A549 (cell line): Measurements from ENCODE around the gene ZNF121. TPM values are rescaled to one million over a fixed set of nuclear protein-coding genes. Genes with fewer than 3 reads are reported as not detected.
"Not testable (repeated sequence)": the region's sequence is repeated elsewhere in the genome, so short reads cannot be mapped to it uniquely, and the experiment has no call there.

Source experiments
- ATAC-seq, 2 experiments: fragments of 200-7000 bp in 1 of 2; fragments of >200 bp in 1 of 2; cut with Nextera tagmentation in 1 of 2; cut with Tn5 transposase in 1 of 2; 3 replicates each; pipeline versions ENCODE4 v1.8.0 to v1.9.1; 2018 to 2020; ENCODE audit warnings: mild to moderate bottlenecking in 1 of 2, moderate library complexity in 1 of 2
- CTCF ChIA-PET: fragments of 300-600 bp; sonication (Branson Sonifier 250); formaldehyde crosslinking; extraction: SDS; loops from one replicate; lab custom pipeline; 2021; ENCODE audit warnings: antibody characterized with exemption, inconsistent platforms; lab: Yijun Ruan, JAX
- POLR2A ChIA-PET: fragments of 350-600 bp; formaldehyde crosslinking; extraction: SDS; loops from one replicate; lab custom pipeline; 2021; ENCODE audit warnings: antibody characterized with exemption, inconsistent platforms; lab: Yijun Ruan, JAX
- DNase-seq, 2 experiments: peaks; one replicate each; pipeline versions ENCODE4 v3.0.0 to v3.0.0-alpha.2; 2011 to 2016; ENCODE audit warnings: low read depth in 1 of 2, low spot score in 1 of 2
- FAIRE-seq: peaks from 2 replicates; lab custom pipeline; 2011; peaks lifted over from hg19 to GRCh38; lab: Jason Lieb, UNC
- H3K27ac ChIP-seq, 2 experiments: fragments of >200 bp; sonication (Bioruptor Twin); formaldehyde crosslinking; 3 replicates each; pipeline ENCODE4 v1.5.1; 2016 to 2017
- H3K4me1 ChIP-seq: fragments of >200 bp; sonication (Bioruptor Twin); formaldehyde crosslinking; 3 replicates; pipeline ENCODE4 v1.6.1; 2016
- H3K4me2 ChIP-seq: fragments of >200 bp; sonication (Bioruptor Twin); formaldehyde crosslinking; 3 replicates; pipeline ENCODE4 v1.6.1; 2016
- H3K4me3 ChIP-seq: fragments of >200 bp; sonication (Bioruptor Twin); formaldehyde crosslinking; 3 replicates; pipeline ENCODE4 v1.5.1; 2016
- H3K9me3 ChIP-seq: fragments of >200 bp; sonication (Bioruptor Twin); formaldehyde crosslinking; 3 replicates; pipeline ENCODE4 v1.6.1; 2016
- CHD2 ChIP-seq: fragments of 150-350 bp; IDR thresholded peaks from 2 replicates; pipeline ENCODE4 v1.6.1; 2014; ENCODE audit warnings: low read length; ENCODE audit not compliant: partially characterized antibody
- EHF ChIP-seq: fragments of 250-450 bp; sonication (Bioruptor Pico); IDR thresholded peaks from 2 replicates; pipeline ENCODE4 v1.5.0; 2020; ENCODE audit warnings: mild to moderate bottlenecking
- EP300 ChIP-seq, 2 experiments: fragments of >200 bp; sonication (Bioruptor Twin); formaldehyde crosslinking; IDR thresholded peaks; 2 replicates in 1 of 2; 3 replicates in 1 of 2; pipeline ENCODE4 v1.6.1; 2016 to 2017
- FOSB ChIP-seq: fragments of 250-450 bp; sonication (Bioruptor Pico); IDR thresholded peaks from 2 replicates; pipeline ENCODE4 v1.5.0; 2020; ENCODE audit warnings: mild to moderate bottlenecking, moderate library complexity
- FOSL2 ChIP-seq, 2 experiments: fragments of 450-650 bp in 1 of 2; fragments of >200 bp in 1 of 2; sonication (Bioruptor Twin) in 1 of 2; formaldehyde crosslinking; IDR thresholded peaks; 2 replicates each; pipeline versions ENCODE4 v1.5.0 to v1.6.1; 2016 to 2020; ENCODE audit warnings: mild to moderate bottlenecking in 1 of 2, moderate library complexity in 1 of 2
- FOXS1 ChIP-seq: fragments of 250-450 bp; sonication (Bioruptor Pico); IDR thresholded peaks from 2 replicates; pipeline ENCODE4 v1.5.0; 2020; ENCODE audit warnings: mild to moderate bottlenecking, moderate library complexity
- HDAC2 ChIP-seq: fragments of 200-600 bp; sonication (generic); IDR thresholded peaks from 2 replicates; pipeline ENCODE4 v1.6.1; 2016
- HOXA7 ChIP-seq: fragments of 250-450 bp; sonication (Bioruptor Pico); IDR thresholded peaks from 2 replicates; pipeline ENCODE4 v1.5.0; 2020; ENCODE audit warnings: mild to moderate bottlenecking, moderate library complexity
- HOXB13 ChIP-seq: fragments of 250-450 bp; sonication (Bioruptor Pico); IDR thresholded peaks from 2 replicates; pipeline ENCODE4 v1.5.0; 2020; ENCODE audit warnings: low read depth, mild to moderate bottlenecking, moderate library complexity
- HOXB5 ChIP-seq: fragments of 250-450 bp; sonication (Bioruptor Pico); IDR thresholded peaks from 2 replicates; pipeline ENCODE4 v1.5.0; 2020; ENCODE audit warnings: mild to moderate bottlenecking, moderate library complexity
- JUN ChIP-seq, 2 experiments: fragments of >200 bp; sonication (Bioruptor Twin); formaldehyde crosslinking; IDR thresholded peaks; 2 replicates in 1 of 2; 3 replicates in 1 of 2; pipeline ENCODE4 v1.6.1; 2016 to 2017
- JUNB ChIP-seq: fragments of >200 bp; sonication (Bioruptor Twin); formaldehyde crosslinking; IDR thresholded peaks from 2 replicates; pipeline ENCODE4 v1.6.1; 2016
- MAX ChIP-seq: IDR thresholded peaks from 2 replicates; pipeline ENCODE4 v1.6.1; 2012
- MYC ChIP-seq: IDR thresholded peaks from 2 replicates; pipeline ENCODE4 v1.6.1; 2012; ENCODE audit warnings: mild to moderate bottlenecking, inconsistent platforms, low read length, improper control_type of control experiment, borderline replicate concordance
- NR3C1 ChIP-seq: fragments of >200 bp; sonication (Bioruptor Twin); formaldehyde crosslinking; IDR thresholded peaks from 3 replicates; pipeline ENCODE4 v1.6.1; 2017
- RCOR1 ChIP-seq: fragments of 150-350 bp; IDR thresholded peaks from 2 replicates; pipeline ENCODE4 v1.6.1; 2014; ENCODE audit warnings: antibody characterized with exemption, low read length, low read depth
- SREBF2 ChIP-seq: fragments of 450-650 bp; IDR thresholded peaks from 2 replicates; pipeline ENCODE4 v1.6.1; 2014; ENCODE audit warnings: mild to moderate bottlenecking, moderate library complexity
- TFCP2L1 ChIP-seq: fragments of 250-450 bp; sonication (Bioruptor Pico); IDR thresholded peaks from 2 replicates; pipeline ENCODE4 v1.5.0; 2021; ENCODE audit warnings: mild to moderate bottlenecking
- ZNF302 ChIP-seq: fragments of 250-450 bp; sonication (Bioruptor Pico); IDR thresholded peaks from 2 replicates; pipeline ENCODE4 v1.9.0; 2021; ENCODE audit warnings: inconsistent platforms, mild to moderate bottlenecking, moderate library complexity
- WGBS: methylation state at CpG from one replicate; pipeline ENCODE4 v1.1.6; 2017; ENCODE audit errors: missing lambda C conversion rate; 5-methylcytosine and 5-hydroxymethylcytosine counted together
- polyA plus RNA-seq, 4 experiments: library from polyadenylated mRNA; depleted of rRNA in 3 of 4; stranded (reverse); fragments of >200 nt; fragmentation: RNase III in 1 of 4; extraction: RNeasy Plus Mini Kit Qiagen cat#74134 plus additional on column Dnase treatment in 1 of 4; gene quantifications; 2 replicates in 3 of 4; 3 replicates in 1 of 4; pipeline ENCODE4 v1.2.3, GENCODE V29; 2011 to 2017
- TF ChIP-seq, protein P1 (sequence below): fragments of 150-350 bp; IDR thresholded peaks from 2 replicates; pipeline ENCODE4 v1.6.1; 2014; ENCODE audit warnings: low read depth, mild to moderate bottlenecking, low read length
- TF ChIP-seq, protein P2 (sequence below): fragments of >200 bp; sonication (Bioruptor Twin); formaldehyde crosslinking; IDR thresholded peaks from 2 replicates; pipeline ENCODE4 v1.6.1; 2016

The ZNF121 gene
- polyA plus RNA-seq, 2 of the 4 experiments (the other 2 are of a cell fraction), result 5.1 to 8.5 TPM

DNA sequence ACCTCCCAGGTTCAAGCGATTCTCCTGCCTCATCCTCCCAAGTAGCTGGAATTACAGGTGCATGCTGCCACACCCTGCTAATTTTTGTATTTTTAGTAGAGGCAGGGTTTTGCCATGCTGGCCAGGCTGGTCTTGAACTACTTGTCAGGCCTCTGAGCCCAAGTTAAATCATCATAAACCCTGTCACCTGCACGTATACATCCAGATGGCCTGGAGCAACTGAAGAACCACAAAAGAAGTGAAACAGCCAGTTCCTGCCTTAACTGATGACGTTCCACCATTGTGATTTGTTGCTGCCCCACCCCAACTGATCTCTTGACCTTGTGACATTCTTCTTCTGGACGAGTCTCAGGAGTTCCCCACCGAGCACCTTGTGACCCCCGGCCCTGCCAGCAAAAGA is 45.1 kb downstream of the ZNF121 start:
- DNase-seq, ATAC-seq, POLR2A ChIA-PET, H3K4me1 ChIP-seq, H3K4me3 ChIP-seq, FAIRE-seq, H3K4me2 ChIP-seq, H3K27ac ChIP-seq, CTCF ChIA-PET: not testable (repeated sequence)
- WGBS, result 52% methylated on average over 6 of the region's 6 CpGs
- peaks cover 27% of the 10 kb centered on the region for H3K9me3 ChIP-seq

GRCh38 chr19:9538183-9539058 is 45.9 kb downstream of the ZNF121 start, which contains the start of gene ZNF426:
Gene ZNF426, minus strand, starts transcription at chr19:9538645. Its CDS starts 2,413 bp downstream, at chr19:9536232.
- H3K4me2 ChIP-seq, result peak within 1 kb of the TSS; percentile 51; the same call in 2 of the 3 replicates
- H3K27ac ChIP-seq, result peak within 1 kb of the TSS; percentile 60 to 76
- H3K4me1 ChIP-seq, result no peaks in the 10 kb centered on the region
- ChIA-PET CTCF (no interaction called here), POLR2A (no interaction called here)
- ATAC-seq (peak; percentile 84 to 85), DNase-seq (peak; percentile 20 to 82), FAIRE-seq (no peak)
- 18% methylated on average over 41 of the region's 49 CpGs for WGBS
- H3K4me3 ChIP-seq, result peak within 1 kb of the TSS; percentile 51
- peaks cover 29% of the 10 kb centered on the region for H3K9me3 ChIP-seq
- TF ChIP-seq HOXA7 (CRISPR knock-in tag), result no peak
- peak; percentile 40; the same call in 1 of the 2 replicates for TF ChIP-seq MAX
- no peak for TF ChIP-seq HDAC2
- no peak for TF ChIP-seq FOXS1 (CRISPR knock-in tag)
- no peak for TF ChIP-seq ZNF302 (CRISPR knock-in tag)
- no peak for TF ChIP-seq HOXB13 (CRISPR knock-in tag)

GRCh38 chr19:9535934-9536333 is 48.4 kb downstream of the ZNF121 start:
- no peak for ATAC-seq
- WGBS, result 75% methylated on average over 4 of the region's 4 CpGs
- TF ChIP-seq FOSB (CRISPR knock-in tag) (no peak), EHF (CRISPR knock-in tag) (no peak), JUN (IDR thresholded peaks at IDR 0.05) (no peak), EP300 (IDR thresholded peaks at IDR 0.05) (no peak), MYC (no peak), HOXB5 (no peak), FOSL2 (IDR thresholded peaks at IDR 0.05) (no peak), FOSL2 (CRISPR knock-in tag; IDR thresholded peaks at IDR 0.05) (no peak), JUNB (no peak), CHD2 (no peak), NR3C1 (no peak), RCOR1 (no peak), TFCP2L1 (no peak), SREBF2 (no peak)
- TF ChIP-seq, protein P1, sequence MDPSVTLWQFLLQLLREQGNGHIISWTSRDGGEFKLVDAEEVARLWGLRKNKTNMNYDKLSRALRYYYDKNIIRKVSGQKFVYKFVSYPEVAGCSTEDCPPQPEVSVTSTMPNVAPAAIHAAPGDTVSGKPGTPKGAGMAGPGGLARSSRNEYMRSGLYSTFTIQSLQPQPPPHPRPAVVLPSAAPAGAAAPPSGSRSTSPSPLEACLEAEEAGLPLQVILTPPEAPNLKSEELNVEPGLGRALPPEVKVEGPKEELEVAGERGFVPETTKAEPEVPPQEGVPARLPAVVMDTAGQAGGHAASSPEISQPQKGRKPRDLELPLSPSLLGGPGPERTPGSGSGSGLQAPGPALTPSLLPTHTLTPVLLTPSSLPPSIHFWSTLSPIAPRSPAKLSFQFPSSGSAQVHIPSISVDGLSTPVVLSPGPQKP, result no peak
- TF ChIP-seq, protein P2, sequence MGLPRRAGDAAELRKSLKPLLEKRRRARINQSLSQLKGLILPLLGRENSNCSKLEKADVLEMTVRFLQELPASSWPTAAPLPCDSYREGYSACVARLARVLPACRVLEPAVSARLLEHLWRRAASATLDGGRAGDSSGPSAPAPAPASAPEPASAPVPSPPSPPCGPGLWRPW, result no peak
- CTCF ChIA-PET, result interaction anchor here (0.6 kb wide), 1 partner anchor 605 kb away, joined by 3 read pairs; no protein-coding TSS in a partner anchor
- POLR2A ChIA-PET, result no interaction called here
- no peaks in the 10 kb centered on the region for H3K4me1 ChIP-seq
- H3K4me3 ChIP-seq, result no peak overlapping the region
- DNase-seq, result no peak
- H3K9me3 ChIP-seq, result peaks cover 35% of the 10 kb centered on the region
- no peak for FAIRE-seq
- no peak overlapping the region for H3K4me2 ChIP-seq
- no peak overlapping the region for H3K27ac ChIP-seq
